WTC11 (cell line): Measurements from ENCODE around the gene ARSB.

Experiments
- FOXJ3 ChIP-seq: sonication (generic); formaldehyde crosslinking; IDR thresholded peaks from 2 replicates; pipeline ENCODE4 v1.9.0; 2021; ENCODE audit warnings: missing genetic modification reagents, mild to moderate bottlenecking, borderline replicate concordance
- FOXK1 ChIP-seq: sonication (generic); formaldehyde crosslinking; IDR thresholded peaks from 2 replicates; pipeline ENCODE4 v1.8.0; 2022; ENCODE audit warnings: mild to moderate bottlenecking, moderate library complexity, missing genetic modification reagents
- GABPB1 ChIP-seq: sonication (generic); formaldehyde crosslinking; IDR thresholded peaks from 2 replicates; pipeline ENCODE4 v1.8.1; 2023; ENCODE audit warnings: mild to moderate bottlenecking, missing genetic modification reagents
- JUN ChIP-seq: sonication (generic); formaldehyde crosslinking; IDR thresholded peaks from 2 replicates; pipeline ENCODE4 v1.8.0; 2023; ENCODE audit warnings: mild to moderate bottlenecking, missing genetic modification reagents
- NR1H2 ChIP-seq: sonication (generic); formaldehyde crosslinking; IDR thresholded peaks from 2 replicates; pipeline ENCODE4 v1.9.0; 2021; ENCODE audit warnings: mild to moderate bottlenecking, moderate library complexity, missing genetic modification reagents
- SMAD3 ChIP-seq: sonication (generic); formaldehyde crosslinking; IDR thresholded peaks from 2 replicates; pipeline ENCODE4 v1.8.0; 2022; ENCODE audit warnings: missing genetic modification reagents, mild to moderate bottlenecking, borderline replicate concordance
- TF ChIP-seq, protein P1 (sequence below): fragments of 200-600 bp; IDR thresholded peaks from 2 replicates; pipeline ENCODE4 v1.8.0; 2022; ENCODE audit warnings: antibody characterized with exemption
- TF ChIP-seq, protein P2 (sequence below): sonication (generic); formaldehyde crosslinking; IDR thresholded peaks from 2 replicates; pipeline ENCODE4 v1.8.0; 2022; ENCODE audit warnings: mild to moderate bottlenecking, missing genetic modification reagents
- TF ChIP-seq, protein P3 (sequence below): sonication (generic); formaldehyde crosslinking; IDR thresholded peaks from 2 replicates; pipeline ENCODE4 v1.8.0; 2022; ENCODE audit warnings: mild to moderate bottlenecking, missing genetic modification reagents
- TF ChIP-seq, protein P4 (sequence below): sonication (generic); formaldehyde crosslinking; IDR thresholded peaks from 2 replicates; pipeline ENCODE4 v1.8.0; 2022; ENCODE audit warnings: mild to moderate bottlenecking, missing genetic modification reagents
- TF ChIP-seq, protein P5 (sequence below): sonication (generic); formaldehyde crosslinking; conservative IDR thresholded peaks from 2 replicates; pipeline ENCODE4 v1.8.1; 2022; ENCODE audit warnings: mild to moderate bottlenecking, missing genetic modification reagents
- TF ChIP-seq, protein P6 (sequence below): fragments of 250-450 bp; sonication (Bioruptor Pico); IDR thresholded peaks from 2 replicates; pipeline ENCODE4 v1.8.0; 2021; ENCODE audit warnings: mild to moderate bottlenecking

DNA sequence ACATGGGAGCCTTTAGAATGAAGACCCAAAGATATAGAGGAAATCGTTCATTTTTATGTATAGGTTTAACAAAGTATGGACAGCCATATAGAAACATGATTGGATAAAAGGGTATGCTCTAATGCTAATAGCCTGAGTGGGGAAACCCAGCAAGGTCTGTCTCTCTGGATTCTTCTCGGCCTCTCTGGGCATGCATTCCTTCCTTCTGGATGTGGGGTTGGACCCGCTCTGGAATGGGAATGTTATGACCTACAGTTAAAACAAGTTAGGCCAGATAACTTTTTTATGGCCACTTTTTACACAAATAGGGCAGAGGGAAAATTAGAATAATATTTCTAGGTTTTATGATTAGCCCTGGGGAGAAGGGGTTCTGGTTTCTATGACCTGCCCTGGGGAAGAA lies 103.2 kb downstream of the ARSB start:
- TF ChIP-seq, protein P1, sequence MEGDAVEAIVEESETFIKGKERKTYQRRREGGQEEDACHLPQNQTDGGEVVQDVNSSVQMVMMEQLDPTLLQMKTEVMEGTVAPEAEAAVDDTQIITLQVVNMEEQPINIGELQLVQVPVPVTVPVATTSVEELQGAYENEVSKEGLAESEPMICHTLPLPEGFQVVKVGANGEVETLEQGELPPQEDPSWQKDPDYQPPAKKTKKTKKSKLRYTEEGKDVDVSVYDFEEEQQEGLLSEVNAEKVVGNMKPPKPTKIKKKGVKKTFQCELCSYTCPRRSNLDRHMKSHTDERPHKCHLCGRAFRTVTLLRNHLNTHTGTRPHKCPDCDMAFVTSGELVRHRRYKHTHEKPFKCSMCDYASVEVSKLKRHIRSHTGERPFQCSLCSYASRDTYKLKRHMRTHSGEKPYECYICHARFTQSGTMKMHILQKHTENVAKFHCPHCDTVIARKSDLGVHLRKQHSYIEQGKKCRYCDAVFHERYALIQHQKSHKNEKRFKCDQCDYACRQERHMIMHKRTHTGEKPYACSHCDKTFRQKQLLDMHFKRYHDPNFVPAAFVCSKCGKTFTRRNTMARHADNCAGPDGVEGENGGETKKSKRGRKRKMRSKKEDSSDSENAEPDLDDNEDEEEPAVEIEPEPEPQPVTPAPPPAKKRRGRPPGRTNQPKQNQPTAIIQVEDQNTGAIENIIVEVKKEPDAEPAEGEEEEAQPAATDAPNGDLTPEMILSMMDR = no peak
- TF ChIP-seq, protein P2, sequence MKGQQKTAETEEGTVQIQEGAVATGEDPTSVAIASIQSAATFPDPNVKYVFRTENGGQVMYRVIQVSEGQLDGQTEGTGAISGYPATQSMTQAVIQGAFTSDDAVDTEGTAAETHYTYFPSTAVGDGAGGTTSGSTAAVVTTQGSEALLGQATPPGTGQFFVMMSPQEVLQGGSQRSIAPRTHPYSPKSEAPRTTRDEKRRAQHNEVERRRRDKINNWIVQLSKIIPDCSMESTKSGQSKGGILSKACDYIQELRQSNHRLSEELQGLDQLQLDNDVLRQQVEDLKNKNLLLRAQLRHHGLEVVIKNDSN (CRISPR knock-in tag) = no peak
- no peak for TF ChIP-seq JUN (CRISPR knock-in tag)
- TF ChIP-seq, protein P3, sequence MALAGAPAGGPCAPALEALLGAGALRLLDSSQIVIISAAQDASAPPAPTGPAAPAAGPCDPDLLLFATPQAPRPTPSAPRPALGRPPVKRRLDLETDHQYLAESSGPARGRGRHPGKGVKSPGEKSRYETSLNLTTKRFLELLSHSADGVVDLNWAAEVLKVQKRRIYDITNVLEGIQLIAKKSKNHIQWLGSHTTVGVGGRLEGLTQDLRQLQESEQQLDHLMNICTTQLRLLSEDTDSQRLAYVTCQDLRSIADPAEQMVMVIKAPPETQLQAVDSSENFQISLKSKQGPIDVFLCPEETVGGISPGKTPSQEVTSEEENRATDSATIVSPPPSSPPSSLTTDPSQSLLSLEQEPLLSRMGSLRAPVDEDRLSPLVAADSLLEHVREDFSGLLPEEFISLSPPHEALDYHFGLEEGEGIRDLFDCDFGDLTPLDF (CRISPR knock-in tag) = no peak
- TF ChIP-seq, protein P4, sequence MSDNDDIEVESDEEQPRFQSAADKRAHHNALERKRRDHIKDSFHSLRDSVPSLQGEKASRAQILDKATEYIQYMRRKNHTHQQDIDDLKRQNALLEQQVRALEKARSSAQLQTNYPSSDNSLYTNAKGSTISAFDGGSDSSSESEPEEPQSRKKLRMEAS (CRISPR knock-in tag) = no peak
- no peak for TF ChIP-seq GABPB1 (CRISPR knock-in tag)
- TF ChIP-seq, protein P5, sequence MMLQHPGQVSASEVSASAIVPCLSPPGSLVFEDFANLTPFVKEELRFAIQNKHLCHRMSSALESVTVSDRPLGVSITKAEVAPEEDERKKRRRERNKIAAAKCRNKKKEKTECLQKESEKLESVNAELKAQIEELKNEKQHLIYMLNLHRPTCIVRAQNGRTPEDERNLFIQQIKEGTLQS (CRISPR knock-in tag) = no peak
- TF ChIP-seq NR1H2 (CRISPR knock-in tag) = no peak
- no peak for TF ChIP-seq SMAD3 (CRISPR knock-in tag)
- TF ChIP-seq, protein P6, sequence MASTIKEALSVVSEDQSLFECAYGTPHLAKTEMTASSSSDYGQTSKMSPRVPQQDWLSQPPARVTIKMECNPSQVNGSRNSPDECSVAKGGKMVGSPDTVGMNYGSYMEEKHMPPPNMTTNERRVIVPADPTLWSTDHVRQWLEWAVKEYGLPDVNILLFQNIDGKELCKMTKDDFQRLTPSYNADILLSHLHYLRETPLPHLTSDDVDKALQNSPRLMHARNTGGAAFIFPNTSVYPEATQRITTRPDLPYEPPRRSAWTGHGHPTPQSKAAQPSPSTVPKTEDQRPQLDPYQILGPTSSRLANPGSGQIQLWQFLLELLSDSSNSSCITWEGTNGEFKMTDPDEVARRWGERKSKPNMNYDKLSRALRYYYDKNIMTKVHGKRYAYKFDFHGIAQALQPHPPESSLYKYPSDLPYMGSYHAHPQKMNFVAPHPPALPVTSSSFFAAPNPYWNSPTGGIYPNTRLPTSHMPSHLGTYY = no peak
- no peak for TF ChIP-seq FOXK1
- no peak for TF ChIP-seq FOXJ3
